KMS-11 (cell line): ENCODE data around the gene GET4.

Experiments used
- H2AFZ ChIP-seq: fragments of 200-600 bp; sonication (generic); 2 replicates; pipeline ENCODE4 v1.6.1; 2016; ENCODE audit warnings: antibody characterized with exemption, mixed run types, low read depth
- H3K27ac ChIP-seq: fragments of 200-600 bp; sonication (generic); 2 replicates; pipeline ENCODE4 v1.6.1; 2016; ENCODE audit warnings: mild to moderate bottlenecking, mixed run types
- H3K27me3 ChIP-seq: fragments of 200-600 bp; sonication (generic); 2 replicates; pipeline ENCODE4 v1.6.1; 2017; ENCODE audit warnings: mild to moderate bottlenecking, low read depth, mixed run types, moderate library complexity; ENCODE audit not compliant: insufficient read depth
- H3K36me3 ChIP-seq: fragments of 200-600 bp; sonication (generic); 2 replicates; pipeline ENCODE4 v1.6.1; 2017; ENCODE audit warnings: mild to moderate bottlenecking, mixed run types; ENCODE audit not compliant: insufficient read depth
- H3K4me1 ChIP-seq: fragments of 200-600 bp; sonication (generic); 2 replicates; pipeline ENCODE4 v1.6.1; 2016; ENCODE audit warnings: mild to moderate bottlenecking, low read depth, mixed run types; ENCODE audit not compliant: poor library complexity, severe bottlenecking
- H3K4me2 ChIP-seq: fragments of 200-600 bp; sonication (generic); 2 replicates; pipeline ENCODE4 v1.7.0; 2016; ENCODE audit warnings: mild to moderate bottlenecking, mixed run types
- H3K4me3 ChIP-seq: fragments of 200-600 bp; sonication (generic); IDR thresholded peaks from 2 replicates; pipeline ENCODE4 v1.6.1; 2017; ENCODE audit warnings: low read depth, low read length, mixed read lengths; ENCODE audit not compliant: insufficient read depth
- H3K79me2 ChIP-seq: fragments of 200-600 bp; sonication (generic); 2 replicates; pipeline ENCODE4 v1.6.1; 2016; ENCODE audit warnings: low read depth, mixed run types; ENCODE audit not compliant: insufficient read depth
- H3K9ac ChIP-seq: fragments of 200-600 bp; sonication (generic); 2 replicates; pipeline ENCODE4 v1.6.1; 2016; ENCODE audit warnings: mild to moderate bottlenecking, mixed run types
- H4K20me1 ChIP-seq: fragments of 200-600 bp; sonication (generic); 2 replicates; pipeline ENCODE4 v1.6.1; 2016; ENCODE audit warnings: mild to moderate bottlenecking, mixed run types; ENCODE audit not compliant: insufficient read depth
- CTCF ChIP-seq: fragments of 200-600 bp; sonication (generic); conservative IDR thresholded peaks from 2 replicates; pipeline ENCODE4 v1.6.1; 2017; ENCODE audit warnings: low read depth, mild to moderate bottlenecking, antibody characterized with exemption, low read length, moderate library complexity, mixed read lengths

GET4 gene

GRCh38 chr7:945147-945555 is 68.8 kb downstream of the GET4 start:
- Histone ChIP-seq H3K4me1 (peaks cover 11% of the 10 kb centered on the region), H3K79me2 (no peaks in the 10 kb centered on the region), H2AFZ (no peak overlapping the region), H3K9ac (no peak overlapping the region), H3K27ac (no peak overlapping the region), H3K4me3 (no peak overlapping the region), H3K27me3 (peaks cover 28% of the 10 kb centered on the region), H3K36me3 (no peaks in the 10 kb centered on the region), H4K20me1 (no peaks in the 10 kb centered on the region), H3K4me2 (no peak overlapping the region)
- no peak for TF ChIP-seq CTCF

- no peak overlapping the region for H3K4me2 ChIP-seq
- H3K9ac ChIP-seq: no peak overlapping the region
- H4K20me1 ChIP-seq: no peaks in the 10 kb centered on the region
- no peak overlapping the region for H3K4me3 ChIP-seq
- H3K27ac ChIP-seq: no peak overlapping the region
- peaks cover 22% of the 10 kb centered on the region for H3K27me3 ChIP-seq
- peaks cover 16% of the 10 kb centered on the region for H3K4me1 ChIP-seq
- no peaks in the 10 kb centered on the region for H3K79me2 ChIP-seq
- H2AFZ ChIP-seq: no peak overlapping the region
- no peak for TF ChIP-seq CTCF
- H3K36me3 ChIP-seq: no peaks in the 10 kb centered on the region
Measured at GRCh38 chr7:945556-946255, 69.4 kb downstream of the GET4 start.
